GM13976 (cell line): ENCODE data around the gene ARHGAP42.

Source experiments
- DNase-seq: peaks from one replicate; pipeline ENCODE4 v3.0.0; 2012; ENCODE audit warnings: low spot score
- in situ Hi-C: fragments of 300-500 bp; cut with MboI; formaldehyde crosslinking; loops from one replicate; pipeline ENCODE4 v1.12.0; 2022; ENCODE audit warnings: low sequenced_read_pairs, mixed read lengths, inconsistent platforms; ENCODE audit not compliant: unreplicated experiment
- TF ChIP-seq, protein P1 (sequence below): IDR thresholded peaks from 2 replicates; pipeline ENCODE4 v1.5.1; 2012; ENCODE audit warnings: borderline replicate concordance, mild to moderate bottlenecking; ENCODE audit not compliant: insufficient read depth; ENCODE audit errors: extremely low read depth, missing control alignments, control extremely low read depth

ARHGAP42 gene

GRCh38 chr11:100778166-100778785, 91.2 kb downstream of the ARHGAP42 start:
- TF ChIP-seq, protein P1, sequence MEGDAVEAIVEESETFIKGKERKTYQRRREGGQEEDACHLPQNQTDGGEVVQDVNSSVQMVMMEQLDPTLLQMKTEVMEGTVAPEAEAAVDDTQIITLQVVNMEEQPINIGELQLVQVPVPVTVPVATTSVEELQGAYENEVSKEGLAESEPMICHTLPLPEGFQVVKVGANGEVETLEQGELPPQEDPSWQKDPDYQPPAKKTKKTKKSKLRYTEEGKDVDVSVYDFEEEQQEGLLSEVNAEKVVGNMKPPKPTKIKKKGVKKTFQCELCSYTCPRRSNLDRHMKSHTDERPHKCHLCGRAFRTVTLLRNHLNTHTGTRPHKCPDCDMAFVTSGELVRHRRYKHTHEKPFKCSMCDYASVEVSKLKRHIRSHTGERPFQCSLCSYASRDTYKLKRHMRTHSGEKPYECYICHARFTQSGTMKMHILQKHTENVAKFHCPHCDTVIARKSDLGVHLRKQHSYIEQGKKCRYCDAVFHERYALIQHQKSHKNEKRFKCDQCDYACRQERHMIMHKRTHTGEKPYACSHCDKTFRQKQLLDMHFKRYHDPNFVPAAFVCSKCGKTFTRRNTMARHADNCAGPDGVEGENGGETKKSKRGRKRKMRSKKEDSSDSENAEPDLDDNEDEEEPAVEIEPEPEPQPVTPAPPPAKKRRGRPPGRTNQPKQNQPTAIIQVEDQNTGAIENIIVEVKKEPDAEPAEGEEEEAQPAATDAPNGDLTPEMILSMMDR = no peak
- DNase-seq = no peak
- in situ Hi-C loops = no loop called here

DNA sequence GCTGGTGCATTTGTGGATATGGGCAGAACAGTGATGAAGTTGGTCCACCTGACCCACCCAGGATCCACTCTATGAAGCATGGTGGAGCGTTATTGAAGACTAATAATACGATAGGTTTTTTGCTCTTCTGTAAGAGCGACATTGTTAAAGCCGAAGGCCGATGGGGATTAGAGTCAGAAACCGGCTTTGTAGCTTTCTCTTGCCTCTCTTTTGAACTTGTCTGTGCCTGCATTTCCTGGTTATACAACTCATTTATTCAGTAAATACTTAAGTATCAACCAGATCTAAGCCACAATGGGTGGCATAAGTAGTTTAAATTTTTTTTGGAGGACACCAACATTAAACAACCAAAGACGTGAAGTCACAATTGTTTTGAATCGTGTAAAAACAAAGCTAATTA, 93.4 kb downstream of the ARHGAP42 start:
- no peak for DNase-seq
- in situ Hi-C loops = no loop called here
- TF ChIP-seq, protein P1 = no peak

DNA sequence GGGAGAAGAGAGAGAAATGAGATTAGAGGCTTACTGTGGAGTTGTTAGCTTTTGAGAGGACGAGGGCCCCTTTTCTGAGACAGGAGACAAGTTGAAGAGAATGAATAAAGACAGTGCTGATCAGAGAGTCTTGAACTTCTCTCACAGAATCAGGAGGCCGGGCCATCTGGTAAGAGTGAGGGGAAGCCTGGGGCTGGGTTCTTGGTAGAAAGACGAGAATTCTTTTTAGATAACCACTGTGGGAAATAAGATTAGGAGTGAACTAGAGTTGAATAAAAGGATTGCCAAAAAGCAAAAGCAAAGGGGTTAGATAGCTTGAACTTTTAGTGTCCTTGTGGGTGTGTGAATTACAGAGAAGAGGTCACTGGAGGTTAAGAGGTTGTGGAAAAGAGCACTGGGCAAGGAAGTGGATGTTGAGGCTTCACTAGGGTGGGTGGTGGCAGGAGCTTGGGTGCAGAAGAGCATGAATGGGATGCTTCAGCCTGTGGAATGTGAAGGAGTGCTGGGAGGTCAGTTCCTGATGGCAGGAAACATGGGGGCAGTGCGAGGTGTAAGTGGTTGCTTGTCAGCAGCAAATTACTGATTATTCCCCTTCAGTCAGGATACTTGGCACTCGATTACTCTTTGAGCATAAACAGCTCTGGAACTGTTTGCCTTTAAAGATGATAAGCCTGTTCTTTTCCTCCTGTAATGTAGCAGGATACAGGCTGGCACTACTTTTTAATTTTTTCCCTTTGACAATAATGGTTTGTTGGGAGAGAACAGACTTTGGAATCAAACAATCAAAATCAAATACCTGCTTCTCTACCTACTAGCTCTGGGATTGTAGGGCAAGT, 98.3 kb downstream of the ARHGAP42 start:
- DNase-seq = no peak
- in situ Hi-C loops = no loop called here
- TF ChIP-seq, protein P1 = no peak

DNA sequence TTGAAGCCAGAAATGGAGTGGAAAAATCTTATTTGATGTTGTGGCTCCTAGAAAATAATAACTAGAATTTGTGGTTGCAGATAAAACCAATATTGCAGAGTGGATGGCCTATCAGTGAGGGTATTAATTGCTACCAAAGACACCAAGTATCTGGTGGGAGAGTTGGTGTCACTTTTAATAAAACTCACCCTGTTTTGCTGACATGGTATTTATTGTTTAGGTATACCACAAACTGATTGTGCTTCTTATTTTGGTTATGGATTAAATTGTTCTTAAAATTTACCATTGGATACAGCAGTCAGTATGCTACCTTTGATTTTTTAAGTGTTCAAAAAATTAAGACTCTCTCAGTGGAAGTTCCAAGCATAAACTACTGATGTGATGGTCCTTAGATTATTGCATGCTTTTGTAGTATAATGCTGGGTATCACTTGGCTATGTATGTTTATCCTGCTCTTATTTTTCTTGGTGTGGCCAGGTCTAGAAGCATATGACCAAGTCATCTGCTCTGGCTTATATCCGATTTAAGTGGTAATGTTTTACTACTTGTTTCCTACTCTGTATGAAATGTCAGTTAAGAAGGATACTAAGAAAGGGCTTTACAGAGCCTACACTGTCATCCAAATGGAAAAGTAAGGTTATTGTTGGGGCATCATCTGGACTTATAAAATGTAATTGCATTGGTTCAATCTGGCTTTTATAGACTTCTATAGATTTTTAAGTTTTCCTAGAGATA, 101.6 kb downstream of the ARHGAP42 start:
- in situ Hi-C loops = no loop called here
- TF ChIP-seq, protein P1 = no peak
- no peak for DNase-seq

- in situ Hi-C loops = no loop called here
- no peak for DNase-seq
- TF ChIP-seq, protein P1 = no peak
Measured at GRCh38 chr11:100789500-100789899, 102.4 kb downstream of the ARHGAP42 start.

DNA sequence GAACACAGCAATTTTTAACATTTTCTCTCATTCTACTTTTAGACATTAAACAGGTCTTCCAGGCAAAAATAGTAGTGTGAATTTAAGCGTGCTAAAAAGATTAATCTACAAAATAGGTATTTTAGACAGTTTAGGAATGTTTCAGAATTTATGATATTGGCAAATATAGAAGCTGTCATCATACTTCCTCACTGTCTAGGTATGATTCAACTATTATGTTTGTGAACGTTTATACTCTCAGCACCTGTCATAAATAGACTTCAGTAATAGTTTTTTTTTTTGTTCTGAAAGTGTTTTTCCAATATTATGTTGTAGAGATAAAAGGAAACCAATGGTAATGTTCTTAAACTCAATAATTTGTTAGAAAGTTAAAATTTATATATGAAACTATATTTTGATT, 103.0 kb downstream of the ARHGAP42 start:
- DNase-seq = no peak
- TF ChIP-seq, protein P1 = no peak
- in situ Hi-C loops = no loop called here
